Measurements from ENCODE around the gene PRR14L. TPM values are rescaled to one million over a fixed set of nuclear protein-coding genes. Genes with fewer than 3 reads are reported as not detected.

Gene PRR14L
- total and polyA plus RNA-seq, 2 of the 13 experiments (the other 11 are each of a cell fraction or from before 2014, with no cell fraction given): 6.6 to 16.5 TPM

- TF ChIP-seq KDM6A (CRISPR knock-in tag; IDR thresholded peaks at IDR 0.05; ENCODE audit: low read depth) (no peak), ZNF589 (CRISPR knock-in tag; conservative IDR thresholded peaks at IDR 0.05) (peak; percentile 56; the same call in 1 of the 2 replicates), ZNF713 (CRISPR knock-in tag; IDR thresholded peaks at IDR 0.05) (no peak), ZKSCAN5 (CRISPR knock-in tag; IDR thresholded peaks at IDR 0.05) (no peak), HDAC1 (CRISPR knock-in tag; IDR thresholded peaks at IDR 0.05) (peak; percentile 95), ZSCAN5A (CRISPR knock-in tag; IDR thresholded peaks at IDR 0.05; ENCODE audit: borderline replicate concordance) (0 out of 2 replicates have a peak, but pooled peaks have one; percentile 45), HNF4G (IDR thresholded peaks at IDR 0.05; ENCODE audit: borderline replicate concordance, low read depth, low read length) (no peak), HNF4G (CRISPR knock-in tag; IDR thresholded peaks at IDR 0.05; ENCODE audit: borderline replicate concordance, low read depth) (no peak), HES4 (CRISPR knock-in tag; IDR thresholded peaks at IDR 0.05; ENCODE audit: borderline replicate concordance) (no peak), ASH2L (IDR thresholded peaks at IDR 0.05; ENCODE audit: insufficient read length, low read depth, low read length) (peak; percentile 97), CTCF (CRISPR knock-in tag; IDR thresholded peaks at IDR 0.05) (no peak), ZNF30 (CRISPR knock-in tag; IDR thresholded peaks at IDR 0.05) (no peak), ZBTB44 (CRISPR knock-in tag; IDR thresholded peaks at IDR 0.05) (no peak), ZNF777 (CRISPR knock-in tag; IDR thresholded peaks at IDR 0.05) (peak; percentile 89), ZNF414 (CRISPR knock-in tag; IDR thresholded peaks at IDR 0.05) (peak; percentile 84; the same call in 1 of the 2 replicates), MEIS1 (CRISPR knock-in tag; IDR thresholded peaks at IDR 0.05; ENCODE audit: borderline replicate concordance) (peak; percentile 33; the same call in 1 of the 2 replicates), ZNF24 (IDR thresholded peaks at IDR 0.05) (no peak), ZGPAT (CRISPR knock-in tag; IDR thresholded peaks at IDR 0.05) (peak; percentile 83), KMT2B (CRISPR knock-in tag; IDR thresholded peaks at IDR 0.05) (peak; percentile 94), PAF1 (CRISPR knock-in tag; IDR thresholded peaks at IDR 0.05) (no peak), FOSL1 (CRISPR knock-in tag; IDR thresholded peaks at IDR 0.05; ENCODE audit: borderline replicate concordance) (no peak)
Measured at GRCh38 chr22:31661851-31662667, 87.9 kb downstream of the PRR14L start, which contains the start of gene PISD (continued).

Data from HepG2 (cell line).